ENCODE results near the gene BCO2. TPM values are rescaled to one million over a fixed set of nuclear protein-coding genes. Genes with fewer than 3 reads are reported as not detected.
"Not testable (repeated sequence)": the region's sequence is repeated elsewhere in the genome, so short reads cannot be mapped to it uniquely, and the experiment has no call there.

The BCO2 gene
- total and polyA plus RNA-seq, 9 donors, result 1.2 to 11.7 (median 4.2) TPM

GRCh38 chr11:112178936-112179335 lies 3.6 kb downstream of the BCO2 start:
- H3K4me3 ChIP-seq, result no peak overlapping the region
- no peaks in the 10 kb centered on the region for H3K36me3 ChIP-seq
- intact Hi-C loops (cut with DNase I), result no loop called here
- peaks cover 2% of the 10 kb centered on the region for H3K4me1 ChIP-seq (ENCODE audit: insufficient read depth)
- no peak overlapping the region for H3K27ac ChIP-seq
- H3K27me3 ChIP-seq, result no peaks in the 10 kb centered on the region
- 37 to 60% (median 51%) methylated on average over 3 of the region's 3 CpGs for WGBS, 3 donors
- no peak for DNase-seq
- TF ChIP-seq POLR2A (IDR thresholded peaks at IDR 0.05), result no peak
- H3K9me3 ChIP-seq, result no peaks in the 10 kb centered on the region

- intact Hi-C loops (cut with DNase I), result no loop called here
- no peak for TF ChIP-seq CTCF (IDR thresholded peaks at IDR 0.05)
- TF ChIP-seq POLR2A (IDR thresholded peaks at IDR 0.05), result no peak
- TF ChIP-seq EP300 (IDR thresholded peaks at IDR 0.05), result no peak
- Histone ChIP-seq H3K9me3 (no peaks in the 10 kb centered on the region), H3K27me3 (no peaks in the 10 kb centered on the region), H3K4me1 (ENCODE audit: insufficient read depth) (peaks cover 2% of the 10 kb centered on the region), H3K27ac (no peak overlapping the region), H3K4me3 (no peak overlapping the region), H3K36me3 (no peaks in the 10 kb centered on the region)
- DNase-seq, result no peak
Observed at GRCh38 chr11:112179601-112180000, 4.3 kb downstream of the BCO2 start.

- Histone ChIP-seq H3K36me3 (no peaks in the 10 kb centered on the region), H3K4me3 (no peak overlapping the region), H3K9me3 (no peaks in the 10 kb centered on the region), H3K27me3 (peaks cover 2% of the 10 kb centered on the region), H3K4me1 (ENCODE audit: insufficient read depth) (no peaks in the 10 kb centered on the region), H3K27ac (no peak overlapping the region)
- 72 to 79% (median 76%) methylated on average over 1 of the region's 1 CpG for WGBS, 3 donors
- no peak for DNase-seq
- TF ChIP-seq CTCF (IDR thresholded peaks at IDR 0.05) (no peak), EP300 (IDR thresholded peaks at IDR 0.05) (no peak), POLR2A (IDR thresholded peaks at IDR 0.05) (no peak)
- intact Hi-C loops (cut with DNase I), result no loop called here
Observed at GRCh38 chr11:112182867-112183266, 7.6 kb downstream of the BCO2 start.

GRCh38 chr11:112185883-112186282 lies 10.6 kb downstream of the BCO2 start:
- H3K27ac ChIP-seq, result no peak overlapping the region
- H3K9me3 ChIP-seq, result no peaks in the 10 kb centered on the region
- H3K36me3 ChIP-seq, result no peaks in the 10 kb centered on the region
- no peak overlapping the region for H3K4me3 ChIP-seq
- intact Hi-C loops (cut with DNase I), result no loop called here
- TF ChIP-seq CTCF (IDR thresholded peaks at IDR 0.05) (no peak), POLR2A (IDR thresholded peaks at IDR 0.05) (no peak), EP300 (IDR thresholded peaks at IDR 0.05) (no peak)
- DNase-seq, result no peak
- H3K27me3 ChIP-seq, result peaks cover 2% of the 10 kb centered on the region
- H3K4me1 ChIP-seq (ENCODE audit: insufficient read depth), result no peaks in the 10 kb centered on the region

- H3K27me3 ChIP-seq, result peaks cover 2% of the 10 kb centered on the region
- H3K9me3 ChIP-seq, result no peaks in the 10 kb centered on the region
- no peak for TF ChIP-seq CTCF (IDR thresholded peaks at IDR 0.05)
- TF ChIP-seq EP300 (IDR thresholded peaks at IDR 0.05), result no peak
- no peak for TF ChIP-seq POLR2A (IDR thresholded peaks at IDR 0.05)
- H3K4me3 ChIP-seq, result no peak overlapping the region
- no peaks in the 10 kb centered on the region for H3K4me1 ChIP-seq (ENCODE audit: insufficient read depth)
- no peak for DNase-seq
- intact Hi-C loops (cut with DNase I), result no loop called here
- no peak overlapping the region for H3K27ac ChIP-seq
- H3K36me3 ChIP-seq, result no peaks in the 10 kb centered on the region
Observed at GRCh38 chr11:112186304-112186703, 11.0 kb downstream of the BCO2 start.

GRCh38 chr11:112195113-112195512 lies 19.8 kb downstream of the BCO2 start:
- DNase-seq; H3K27ac ChIP-seq; H3K36me3 ChIP-seq; H3K4me1 ChIP-seq (ENCODE audit: insufficient read depth); H3K27me3 ChIP-seq; H3K9me3 ChIP-seq; H3K4me3 ChIP-seq; intact Hi-C loops (cut with DNase I): not testable (repeated sequence)
- WGBS, 3 donors, result 82 to 88% (median 83%) methylated on average over 11 of the region's 11 CpGs

All from ovary (tissue), 9 donors.